Suppressor macrophage treated with lipopolysaccharide for 4 hours (primary cell): ENCODE results near the gene SRBD1.
A peak's percentile ranks its signal among the peaks of the same experiment; 100 is the strongest.

Source experiments
- DNase-seq: peaks from one replicate; pipeline ENCODE4 v3.0.0-alpha.2; 2020

SRBD1 gene

DNA sequence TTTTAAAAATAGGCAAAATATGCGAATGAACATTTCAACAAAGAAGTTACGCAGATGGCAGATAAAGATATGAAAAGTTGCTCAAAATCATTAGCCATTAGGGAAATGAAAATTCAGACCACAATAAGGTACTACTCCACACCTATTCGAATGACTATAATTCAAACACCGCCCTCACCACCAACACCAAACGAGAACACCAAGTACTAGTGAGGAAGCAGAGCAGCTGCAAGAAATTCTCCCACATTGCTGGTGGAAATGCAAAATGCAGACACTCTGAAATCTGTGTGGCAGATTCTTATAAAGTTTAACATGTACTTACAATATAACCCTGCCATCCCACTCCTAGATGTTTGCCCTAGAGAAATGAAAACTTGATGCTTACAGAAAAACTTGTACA lies 23.2 kb upstream of the SRBD1 start:
- DNase-seq, result no peak

DNA sequence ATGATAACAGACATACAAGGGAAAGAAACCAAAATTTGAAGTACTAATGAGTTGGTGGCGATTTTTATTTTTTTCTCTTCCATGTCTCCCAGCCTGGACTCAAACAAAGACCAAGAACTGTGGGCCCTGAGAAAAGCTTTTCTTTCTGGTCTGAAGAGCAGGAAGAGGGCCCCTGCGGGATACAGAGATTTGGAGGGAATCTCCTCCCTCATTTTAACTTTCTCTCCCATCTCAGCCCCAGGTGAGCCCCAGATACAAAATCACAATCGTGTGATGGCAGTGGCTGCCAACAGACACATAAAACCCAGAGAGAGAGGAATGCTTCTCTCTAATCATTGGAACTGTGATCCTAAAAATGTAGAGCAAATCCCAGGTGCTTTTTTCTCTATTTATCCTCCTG lies 20.9 kb upstream of the SRBD1 start:
- no peak for DNase-seq

DNA sequence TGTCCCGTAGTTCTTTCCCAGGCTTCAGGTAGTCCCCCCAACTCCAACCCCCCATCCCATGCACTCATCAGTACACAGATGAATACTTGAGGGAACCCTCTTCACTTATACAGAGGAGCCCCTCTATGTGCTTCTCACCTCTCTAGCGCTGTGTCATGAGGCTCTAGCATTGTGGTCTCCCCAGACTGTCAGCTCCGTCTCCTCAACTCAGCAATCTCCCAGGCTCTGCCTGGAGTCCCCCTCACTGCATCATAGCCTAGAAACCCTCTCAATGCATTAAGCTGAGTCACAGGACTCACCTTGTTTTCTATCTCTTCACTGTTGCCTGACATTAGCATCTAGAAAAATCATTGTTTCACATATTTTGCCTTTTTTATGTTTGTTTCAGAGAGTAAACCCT lies 20.3 kb upstream of the SRBD1 start:
- no peak for DNase-seq

DNA sequence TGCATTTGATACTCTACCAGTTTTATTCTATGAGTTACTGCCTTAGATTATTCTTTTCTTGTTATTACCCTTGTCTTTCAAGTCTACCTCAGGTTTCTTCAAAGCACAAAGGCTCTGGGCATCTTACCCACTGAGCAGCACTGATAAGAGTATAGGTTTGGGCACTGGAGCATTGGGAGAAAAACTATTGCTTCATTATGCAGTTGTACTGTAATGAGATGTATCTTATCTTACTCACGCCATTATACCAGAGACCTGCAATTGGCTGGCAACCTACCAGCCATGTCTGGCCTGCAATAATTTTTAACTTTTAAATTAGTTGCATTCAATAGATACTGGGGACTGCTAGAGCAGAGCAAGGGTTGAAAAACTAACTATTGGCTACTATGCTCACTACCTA lies 18.9 kb upstream of the SRBD1 start:
- no peak for DNase-seq

GRCh38 chr2:45627911-45628310 lies 16.8 kb upstream of the SRBD1 start:
- no peak for DNase-seq

DNA sequence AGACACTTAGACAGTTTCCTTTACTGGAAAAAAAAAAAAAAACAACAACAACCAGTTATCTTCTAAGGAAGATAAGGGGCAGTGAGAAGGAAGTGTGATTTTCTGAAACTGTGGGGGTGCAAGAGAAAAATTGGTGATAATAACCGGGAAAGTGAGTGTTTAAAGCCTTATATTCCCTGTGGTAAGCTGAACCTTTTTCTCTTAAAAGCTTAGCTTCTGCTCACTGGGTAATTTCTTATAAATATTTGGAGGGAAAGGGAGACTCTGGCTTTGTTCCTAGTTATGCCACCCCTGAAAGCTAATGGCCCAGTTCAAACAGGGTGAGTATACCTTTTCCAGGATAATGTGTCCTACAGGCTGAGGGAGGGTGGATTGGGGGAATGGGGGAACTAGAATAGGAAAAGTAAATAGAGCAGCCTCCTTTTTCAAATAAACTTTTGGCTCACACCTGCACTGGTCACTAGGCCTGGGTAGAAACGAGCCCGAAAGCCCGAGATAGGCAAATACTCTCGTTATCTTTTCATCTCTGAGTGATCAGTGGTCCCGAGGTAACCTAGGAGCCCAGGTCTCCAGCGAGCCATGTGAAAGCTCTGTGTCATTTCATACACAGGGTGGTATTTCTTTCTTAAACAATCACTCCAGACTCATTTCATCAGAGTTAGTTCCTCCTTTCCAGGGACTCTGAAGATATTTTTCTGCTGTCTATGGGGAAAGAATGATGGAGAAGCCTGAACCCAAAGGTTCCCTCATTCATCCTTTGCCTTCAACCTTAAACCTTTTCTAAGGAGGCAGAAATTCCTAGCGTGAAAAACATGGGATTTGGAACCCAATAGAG lies 15.5 kb upstream of the SRBD1 start:
- no peak for DNase-seq

DNA sequence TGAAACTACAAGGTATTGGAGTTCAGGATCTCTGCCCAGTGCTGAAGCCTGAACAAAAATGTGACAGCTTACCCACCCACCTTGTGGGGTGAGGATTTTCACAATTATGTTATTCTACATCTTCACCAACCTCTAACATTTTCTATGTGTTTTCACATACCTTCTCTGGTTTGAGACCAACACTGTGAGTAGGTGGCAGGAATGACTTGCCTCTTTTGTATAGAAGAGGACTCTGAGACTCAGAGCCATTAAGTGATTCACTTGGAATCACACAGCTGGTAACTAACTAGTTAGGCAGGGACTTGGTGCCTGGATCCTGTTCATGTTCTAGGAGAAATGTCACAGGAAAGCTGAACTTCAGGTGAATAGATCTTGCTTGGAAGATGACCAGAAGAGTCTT lies 14.8 kb upstream of the SRBD1 start:
- no peak for DNase-seq

GRCh38 chr2:45623098-45623497 lies 12.0 kb upstream of the SRBD1 start:
- no peak for DNase-seq

GRCh38 chr2:45622336-45623075 lies 11.4 kb upstream of the SRBD1 start:
- DNase-seq, result no peak

- DNase-seq, result no peak
Measured at GRCh38 chr2:45617496-45617895, 6.4 kb upstream of the SRBD1 start.

DNA sequence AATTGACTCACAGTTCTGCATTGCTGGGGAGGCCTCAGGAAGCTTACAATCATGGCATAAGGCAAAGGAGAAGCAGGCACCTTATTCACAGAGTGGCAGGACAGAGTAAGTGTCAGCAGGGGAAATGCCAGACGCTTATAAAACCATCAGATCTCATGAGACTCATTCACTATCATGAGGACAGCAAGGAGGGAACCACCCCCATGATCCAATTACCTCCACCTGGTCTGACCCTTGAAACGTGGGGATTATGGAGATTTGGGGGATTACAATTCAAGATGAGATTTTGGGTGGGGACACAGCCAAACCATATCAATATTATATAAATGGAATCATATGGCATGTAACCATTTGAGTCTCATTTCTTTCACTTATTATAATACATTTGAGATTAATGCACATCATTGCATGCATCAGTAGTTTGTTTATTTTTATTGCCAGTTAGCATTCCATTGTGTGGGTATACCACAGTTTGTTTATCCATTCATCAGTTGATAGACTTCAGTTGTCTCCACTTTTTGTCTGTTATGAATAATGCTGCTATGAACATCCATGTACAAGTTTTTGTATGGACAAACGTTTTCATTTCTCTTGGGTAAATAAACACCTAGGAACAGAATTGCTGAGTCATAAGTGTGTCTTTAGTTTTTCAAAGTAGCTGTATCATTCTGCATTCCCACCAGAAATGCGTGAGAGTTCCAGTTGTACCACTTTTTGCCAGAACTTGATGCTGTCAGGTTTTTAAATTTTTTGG lies 5.8 kb upstream of the SRBD1 start:
- no peak for DNase-seq

GRCh38 chr2:45614871-45615415 lies 3.9 kb upstream of the SRBD1 start:
- no peak for DNase-seq

DNA sequence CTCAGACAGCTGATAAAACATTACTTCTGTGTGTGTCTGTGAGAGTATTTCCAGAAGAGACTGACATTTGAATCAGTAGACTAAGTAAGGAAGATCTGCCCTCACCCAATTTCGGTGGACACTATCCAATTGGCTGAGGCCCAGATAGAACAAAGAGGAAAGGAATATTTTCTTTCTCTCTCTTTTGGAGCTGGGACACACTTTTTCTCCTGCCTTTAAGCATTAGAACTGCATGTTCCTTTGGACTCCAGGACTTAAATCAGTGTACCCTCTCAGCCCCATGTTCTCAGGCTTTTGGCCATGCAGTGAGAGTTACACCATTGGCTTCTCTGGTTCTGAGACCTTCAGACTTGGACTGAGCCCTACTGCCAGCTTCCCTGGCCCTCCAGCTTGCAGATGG lies 3.3 kb upstream of the SRBD1 start:
- no peak for DNase-seq

GRCh38 chr2:45612731-45613130 lies 1.7 kb upstream of the SRBD1 start:
- DNase-seq, result no peak

- no peak for DNase-seq
Measured at GRCh38 chr2:45612285-45612684, 1.2 kb upstream of the SRBD1 start.

DNA sequence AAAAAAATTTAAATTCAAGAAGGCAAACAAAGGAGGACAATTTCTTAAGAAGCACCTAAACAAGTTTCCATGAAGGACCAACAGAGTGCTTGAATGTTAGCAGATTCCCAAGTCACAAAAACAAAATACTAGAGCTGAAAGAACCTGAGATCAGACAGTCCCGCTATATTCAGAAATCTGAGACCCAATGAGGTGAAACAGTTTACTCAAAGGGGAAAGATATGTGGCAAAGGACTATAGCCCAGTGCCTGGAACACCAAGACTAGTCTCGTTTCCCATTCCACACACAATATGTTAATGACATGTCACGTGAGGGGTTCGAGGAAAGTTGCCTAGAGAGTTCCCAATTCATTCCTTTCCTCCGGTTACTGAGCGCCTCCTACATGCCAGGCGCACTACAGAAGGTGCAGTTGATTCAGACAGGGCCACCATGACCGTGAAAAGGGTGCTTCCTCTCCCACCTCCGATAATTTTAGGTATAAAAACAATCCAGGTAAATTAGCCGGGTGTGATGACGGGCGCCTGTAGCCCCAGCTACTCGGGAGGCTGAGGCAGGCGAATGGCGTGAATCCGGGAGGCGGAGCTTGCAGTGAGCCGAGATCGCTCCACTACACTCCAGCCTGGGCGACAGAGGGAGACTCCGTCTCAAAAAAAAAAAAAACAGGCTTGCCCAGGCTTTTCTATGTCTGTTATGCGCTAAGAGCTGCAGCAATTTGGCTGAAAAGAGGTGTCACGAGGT lies 617 bp downstream of the SRBD1 start:
- peak; percentile 83 for DNase-seq

GRCh38 chr2:45607701-45608100 lies 3.4 kb downstream of the SRBD1 start:
- DNase-seq, result no peak

GRCh38 chr2:45606796-45607195 lies 4.3 kb downstream of the SRBD1 start:
- DNase-seq, result peak; percentile 56

DNA sequence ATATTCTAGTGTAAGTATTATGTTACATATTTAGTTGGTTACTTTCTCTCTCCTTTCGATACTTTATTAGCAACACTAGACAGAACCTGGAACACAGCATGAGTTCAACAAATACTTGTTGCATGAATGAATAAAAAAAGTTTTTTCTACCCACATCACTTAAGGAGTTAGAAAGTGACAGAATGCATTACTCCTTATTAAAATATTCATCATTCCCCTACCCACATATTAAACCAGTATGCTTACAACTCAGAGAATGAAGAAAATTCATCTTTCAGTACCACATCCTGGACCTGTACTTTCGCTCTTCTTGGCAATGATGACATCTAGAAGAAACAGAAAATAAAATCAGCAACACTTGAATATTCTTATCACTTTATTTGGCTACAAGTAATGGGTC lies 6.0 kb downstream of the SRBD1 start:
- no peak for DNase-seq

DNA sequence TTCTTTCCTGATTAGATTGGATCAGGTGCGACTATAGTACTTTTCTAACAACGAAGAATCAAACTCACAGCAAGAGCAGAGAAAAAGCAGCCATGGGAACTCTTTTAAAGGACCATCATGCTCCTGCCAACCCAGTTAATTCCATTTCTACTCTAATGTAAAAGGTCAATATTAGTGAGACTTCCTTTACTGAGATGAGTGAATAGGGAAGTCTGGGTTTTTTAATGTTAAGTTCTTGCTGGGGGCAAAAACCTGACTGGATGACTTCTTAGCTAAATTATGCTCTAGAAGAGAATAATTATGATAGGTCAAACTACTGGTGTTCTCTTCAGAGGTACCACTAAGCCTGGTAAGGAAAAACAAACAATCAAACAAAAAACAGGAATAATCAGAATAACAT lies 8.4 kb downstream of the SRBD1 start:
- peak; percentile 12 for DNase-seq

GRCh38 chr2:45598545-45598944 lies 12.5 kb downstream of the SRBD1 start:
- no peak for DNase-seq

DNA sequence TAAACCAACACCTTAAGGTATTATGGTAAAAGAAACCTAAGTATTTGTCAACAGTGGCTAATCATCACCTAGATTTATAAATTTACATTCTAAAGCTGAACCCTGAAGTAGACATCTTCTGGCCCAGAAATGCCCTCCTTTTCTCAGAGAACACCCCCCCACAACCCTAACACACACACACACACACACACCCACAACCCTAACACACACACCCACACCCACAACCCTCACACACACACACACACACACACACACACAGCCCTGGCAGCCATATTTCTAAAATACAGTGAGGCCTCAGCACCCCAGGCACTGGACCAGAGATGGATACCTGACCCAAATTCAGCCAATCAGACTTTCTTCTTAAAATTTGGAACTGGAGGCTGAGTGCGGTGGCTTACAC lies 14.3 kb downstream of the SRBD1 start:
- DNase-seq, result no peak
